ENCODE measurements around the gene TMEM151B.

DNA sequence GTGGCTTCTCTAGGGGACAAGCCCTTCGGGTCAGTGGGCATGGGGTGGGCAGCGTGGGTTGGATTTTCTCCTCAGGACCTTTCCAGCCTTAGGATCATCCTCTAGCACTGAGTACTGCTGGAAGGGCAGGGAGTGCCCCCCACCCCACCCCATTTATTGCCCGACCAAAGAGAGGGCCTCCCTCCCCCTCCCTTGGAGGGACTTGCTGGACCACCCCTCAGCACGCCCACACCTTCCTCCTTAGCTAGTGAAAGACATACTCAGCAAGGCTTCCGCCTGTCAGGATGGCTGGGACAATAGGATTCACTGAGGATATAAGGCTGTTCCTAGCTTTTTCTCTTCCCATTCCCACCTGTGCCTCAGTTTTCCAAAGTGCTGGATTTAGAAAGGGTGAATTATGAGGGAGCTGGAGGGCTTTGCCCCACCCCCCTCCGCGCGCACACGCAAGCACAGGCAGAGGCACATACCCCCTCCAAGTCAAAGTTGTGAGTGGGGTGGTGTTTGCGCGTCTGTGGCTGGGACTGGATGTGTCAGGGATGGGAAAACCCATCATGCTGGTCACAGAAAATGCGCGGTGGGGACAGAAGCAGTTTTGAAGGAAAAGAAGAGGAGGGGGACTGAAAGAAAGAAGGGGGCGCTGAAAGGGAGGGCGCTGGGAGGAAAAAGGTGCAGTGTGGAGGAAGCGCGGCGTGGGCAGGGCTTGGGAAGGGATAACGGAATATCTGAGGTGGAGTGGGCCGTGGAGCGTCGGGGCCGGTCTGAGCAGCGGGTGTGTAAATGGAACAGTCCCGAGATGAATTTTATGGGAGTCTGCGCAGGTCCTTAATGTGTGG is 47.5 kb upstream of the TMEM151B start:
- no peak for TF ChIP-seq SUZ12 (IDR thresholded peaks at IDR 0.05; ENCODE audit: unreplicated experiment)
- TF ChIP-seq HCFC1 (IDR thresholded peaks at IDR 0.05; ENCODE audit: low read length): no peak
- TF ChIP-seq, protein P1, sequence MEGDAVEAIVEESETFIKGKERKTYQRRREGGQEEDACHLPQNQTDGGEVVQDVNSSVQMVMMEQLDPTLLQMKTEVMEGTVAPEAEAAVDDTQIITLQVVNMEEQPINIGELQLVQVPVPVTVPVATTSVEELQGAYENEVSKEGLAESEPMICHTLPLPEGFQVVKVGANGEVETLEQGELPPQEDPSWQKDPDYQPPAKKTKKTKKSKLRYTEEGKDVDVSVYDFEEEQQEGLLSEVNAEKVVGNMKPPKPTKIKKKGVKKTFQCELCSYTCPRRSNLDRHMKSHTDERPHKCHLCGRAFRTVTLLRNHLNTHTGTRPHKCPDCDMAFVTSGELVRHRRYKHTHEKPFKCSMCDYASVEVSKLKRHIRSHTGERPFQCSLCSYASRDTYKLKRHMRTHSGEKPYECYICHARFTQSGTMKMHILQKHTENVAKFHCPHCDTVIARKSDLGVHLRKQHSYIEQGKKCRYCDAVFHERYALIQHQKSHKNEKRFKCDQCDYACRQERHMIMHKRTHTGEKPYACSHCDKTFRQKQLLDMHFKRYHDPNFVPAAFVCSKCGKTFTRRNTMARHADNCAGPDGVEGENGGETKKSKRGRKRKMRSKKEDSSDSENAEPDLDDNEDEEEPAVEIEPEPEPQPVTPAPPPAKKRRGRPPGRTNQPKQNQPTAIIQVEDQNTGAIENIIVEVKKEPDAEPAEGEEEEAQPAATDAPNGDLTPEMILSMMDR (IDR thresholded peaks at IDR 0.05 in 2 of 3, conservative IDR thresholded peaks at IDR 0.05 in 1 of 3; ENCODE audit: control insufficient read depth in 2 of 3, extremely low read depth in 1 of 3, insufficient read depth in 1 of 3, low read depth in 3 of 3, low read length in 3 of 3): no peak
- TF ChIP-seq NFIC (IDR thresholded peaks at IDR 0.05; ENCODE audit: low read depth, low read length): no peak
- TF ChIP-seq BHLHE40 (IDR thresholded peaks at IDR 0.05; ENCODE audit: borderline replicate concordance in 1 of 2, low read depth in 2 of 2, low read length in 1 of 2): no peak
- no peak for TF ChIP-seq EZH2 (IDR thresholded peaks at IDR 0.05; ENCODE audit: borderline replicate concordance, control insufficient read depth, low read depth, low read length)
- no peak for TF ChIP-seq MTA3 (IDR thresholded peaks at IDR 0.05; ENCODE audit: borderline replicate concordance, low read length)
- no peak for TF ChIP-seq BACH1 (IDR thresholded peaks at IDR 0.05; ENCODE audit: borderline replicate concordance)
- no peak for TF ChIP-seq CREB1 (IDR thresholded peaks at IDR 0.05; ENCODE audit: low read depth)
- TF ChIP-seq RFX5 (IDR thresholded peaks at IDR 0.05; ENCODE audit: low read depth, low read length): no peak
- no peak; the same call in 1 of the 2 replicates for TF ChIP-seq POLR2AphosphoS2 (IDR thresholded peaks at IDR 0.05; ENCODE audit: low read depth, low read length)
- no peak for TF ChIP-seq EP300 (IDR thresholded peaks at IDR 0.05; ENCODE audit: borderline replicate concordance in 1 of 2, control insufficient read depth in 1 of 2, low read depth in 2 of 2, low read length in 2 of 2)
- TF ChIP-seq MXI1 (IDR thresholded peaks at IDR 0.05; ENCODE audit: low read depth, low read length): no peak
- TF ChIP-seq GATAD2B (conservative IDR thresholded peaks at IDR 0.05; ENCODE audit: low read depth): 0 out of 2 replicates have a peak, but pooled peaks have one; percentile 31

All from GM12878 (cell line).